ENCODE measurements around the gene ZNF141.
"Not testable (repeated sequence)": the region's sequence is repeated elsewhere in the genome, so short reads cannot be mapped to it uniquely, and the experiment has no call there.

The ZNF141 gene
- 5.5 to 46.3 (median 20.7) reads per million in 18 experiments for total RNA-seq

DNA sequence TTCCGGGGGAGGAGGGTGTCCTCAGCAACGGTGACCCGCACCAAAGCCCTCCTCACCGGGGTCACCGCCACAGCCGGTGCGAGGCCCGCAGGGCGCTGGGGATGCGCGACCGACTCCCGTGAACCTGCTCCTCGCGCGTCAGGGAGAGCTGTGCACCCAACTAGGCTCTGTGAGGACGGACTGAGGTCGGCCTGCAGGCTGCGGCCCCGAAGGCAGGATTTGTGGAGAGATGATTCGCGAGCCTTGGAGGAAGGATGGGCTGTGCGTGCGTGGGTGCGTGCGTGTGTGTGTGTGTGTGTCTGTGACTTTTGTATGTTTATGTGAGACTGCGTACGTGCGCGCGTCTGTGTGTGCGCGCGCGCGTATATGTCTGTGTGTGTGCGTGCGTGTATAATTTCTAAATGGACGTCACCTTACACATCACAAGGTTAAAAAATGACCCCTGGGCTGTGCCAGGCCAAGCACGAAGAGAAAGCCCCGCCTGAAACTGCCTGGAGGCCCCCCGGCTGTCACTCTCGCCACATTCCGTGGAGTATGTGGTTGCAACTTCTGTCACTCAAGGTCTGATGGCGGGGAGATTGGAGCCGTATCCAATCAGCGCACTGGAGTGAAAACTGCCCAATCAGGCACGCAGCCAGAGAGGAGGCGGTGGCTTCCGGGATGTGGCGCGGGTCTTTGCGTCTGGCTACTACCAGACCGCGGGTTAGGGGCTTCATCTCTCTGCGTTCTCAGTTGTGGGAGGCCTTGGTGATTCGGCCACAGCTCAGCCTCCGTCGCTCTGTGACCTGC lies at the start of gene ZNF141:
Gene ZNF141 (plus strand): TSS at position 672 of the 789 bp plus-strand sequence. CDS start 170 bp downstream, outside the sequence.
- peak; percentile 98 for DNase-seq

DNA sequence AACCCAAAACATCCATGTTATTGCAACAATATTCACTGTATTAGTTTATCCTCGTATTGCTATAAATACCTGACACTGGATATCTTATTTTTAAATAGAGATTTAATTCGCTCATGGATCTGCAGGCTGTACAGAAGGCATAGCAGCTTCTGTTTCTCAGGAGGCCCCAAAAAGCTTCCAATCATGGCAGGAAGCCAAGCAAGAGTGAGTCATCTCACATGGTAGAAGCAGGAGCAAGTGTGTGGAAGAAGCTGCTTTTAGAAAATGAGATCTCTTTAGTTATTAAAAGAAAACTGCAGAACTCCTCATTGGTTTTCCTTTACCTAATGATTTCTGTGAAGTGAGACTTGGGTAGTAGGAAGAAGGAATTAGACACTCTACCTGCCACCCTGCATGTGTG lies 48.7 kb upstream of the ZNF141 start:
- no peak for DNase-seq

DNA sequence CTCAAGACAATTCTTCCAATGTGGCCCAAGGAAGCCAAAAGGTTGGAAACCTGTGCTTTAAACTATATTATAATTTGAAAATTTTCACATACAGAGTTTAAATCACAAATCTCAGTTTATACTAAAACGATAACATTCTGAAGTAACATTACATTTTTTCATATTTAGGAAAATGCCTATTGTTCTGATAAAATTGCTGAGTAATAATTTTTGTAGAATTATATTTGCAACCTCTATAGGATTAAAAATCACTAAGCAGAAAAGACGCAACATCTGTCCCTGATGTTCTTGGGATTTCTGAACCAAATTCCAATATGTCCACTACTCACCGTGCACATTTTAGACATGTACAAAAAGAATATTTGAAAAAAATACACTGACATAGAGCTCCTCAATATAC lies 42.9 kb upstream of the ZNF141 start:
- no peak for DNase-seq

DNA sequence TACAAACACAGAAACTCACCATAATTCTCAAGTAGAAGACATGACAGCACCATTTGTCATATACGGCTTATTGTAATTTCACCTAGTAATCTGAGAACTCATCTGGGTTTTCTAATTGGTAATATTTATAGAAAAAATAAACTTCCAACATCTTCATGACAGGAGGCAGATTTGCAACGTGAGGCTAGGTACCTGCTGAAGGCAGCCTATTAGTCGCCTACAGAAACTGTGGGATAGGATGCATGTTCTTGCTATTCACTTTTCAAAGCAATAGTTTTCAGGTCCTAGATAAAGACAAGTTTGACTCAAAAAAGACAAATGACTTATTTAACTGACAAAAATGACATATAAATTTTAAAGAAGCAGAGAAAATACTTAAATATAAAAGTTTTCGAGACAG lies 35.2 kb upstream of the ZNF141 start:
- DNase-seq, result no peak

DNA sequence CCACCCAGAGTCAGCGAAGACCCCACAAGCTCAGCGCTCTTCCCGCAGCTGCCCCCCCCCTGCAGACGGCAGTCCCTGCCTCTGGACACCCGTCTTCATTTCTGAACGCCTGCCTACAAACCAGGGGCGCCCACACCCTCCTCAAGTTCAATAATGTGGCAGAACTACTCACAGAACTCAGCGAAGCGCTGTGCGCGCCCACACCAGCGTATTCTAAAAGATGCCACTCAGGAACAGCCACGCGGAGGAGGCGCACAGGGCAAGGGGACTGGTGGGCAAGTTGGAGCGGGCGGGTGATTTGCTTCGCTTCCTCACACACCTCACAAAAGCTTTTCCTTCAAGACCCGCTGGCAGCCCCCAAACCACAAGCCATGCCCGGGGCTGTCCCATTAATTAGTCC lies 33.1 kb upstream of the ZNF141 start:
- DNase-seq, result not testable (repeated sequence)

DNA sequence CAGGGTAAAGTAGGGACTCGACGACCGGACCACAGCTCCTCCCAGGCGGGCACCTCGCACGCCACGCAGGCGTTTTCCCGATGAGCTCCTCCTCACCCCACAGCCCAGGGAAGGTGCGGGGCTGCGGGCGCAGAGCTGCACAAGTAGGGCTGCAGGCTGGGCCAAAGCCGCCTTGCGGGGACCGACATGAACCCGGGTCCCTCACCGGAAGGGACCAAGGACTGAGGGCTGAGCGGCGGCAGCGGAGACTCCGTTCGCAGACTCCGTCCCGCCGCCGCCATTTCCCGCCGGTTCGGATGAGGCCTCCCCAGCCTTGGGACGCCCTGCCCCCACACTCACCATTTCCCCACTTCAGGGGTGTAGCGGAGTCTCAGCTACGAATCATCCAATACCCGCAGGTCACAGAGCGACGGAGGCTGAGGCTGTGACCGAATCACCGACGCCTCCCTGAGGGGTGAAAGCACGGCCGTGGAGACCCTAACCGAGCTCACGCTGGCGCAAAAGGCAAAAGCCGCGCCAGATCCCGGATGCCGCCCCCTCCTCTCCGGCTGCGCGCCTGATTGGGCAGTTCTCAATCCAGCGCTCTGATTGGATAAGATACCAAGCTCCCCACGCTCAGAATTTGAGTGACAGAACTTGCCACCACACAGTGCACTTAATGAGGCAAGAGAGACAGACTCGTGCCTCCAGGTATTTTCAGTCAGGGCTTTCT lies 32.5 kb upstream of the ZNF141 start, which contains the start of gene ZNF732:
Gene ZNF732 (minus strand): TSS at position 506 of the 712 bp plus-strand sequence. CDS start 164 bp downstream, at position 342.
- DNase-seq, result no peak

DNA sequence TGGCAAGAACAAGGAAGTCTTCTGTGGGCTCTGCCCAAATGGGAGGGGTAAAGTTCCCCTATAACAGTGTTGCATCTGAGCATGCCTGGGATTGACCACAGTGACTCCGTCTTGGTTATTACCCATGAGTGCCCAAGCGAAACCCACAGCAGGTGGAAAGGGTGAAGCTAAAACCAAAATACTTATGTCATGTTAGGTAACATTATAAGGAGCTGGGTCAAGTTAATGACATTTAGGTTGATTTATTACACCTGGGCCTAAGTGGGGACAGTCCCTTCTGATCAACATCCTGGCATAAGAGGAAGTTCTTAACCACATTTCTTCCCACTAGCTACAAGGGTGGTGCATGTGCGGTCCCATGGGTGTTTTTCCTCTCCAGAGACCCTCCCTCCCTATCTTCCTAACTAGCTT lies 31.1 kb upstream of the ZNF141 start:
- no peak for DNase-seq

DNA sequence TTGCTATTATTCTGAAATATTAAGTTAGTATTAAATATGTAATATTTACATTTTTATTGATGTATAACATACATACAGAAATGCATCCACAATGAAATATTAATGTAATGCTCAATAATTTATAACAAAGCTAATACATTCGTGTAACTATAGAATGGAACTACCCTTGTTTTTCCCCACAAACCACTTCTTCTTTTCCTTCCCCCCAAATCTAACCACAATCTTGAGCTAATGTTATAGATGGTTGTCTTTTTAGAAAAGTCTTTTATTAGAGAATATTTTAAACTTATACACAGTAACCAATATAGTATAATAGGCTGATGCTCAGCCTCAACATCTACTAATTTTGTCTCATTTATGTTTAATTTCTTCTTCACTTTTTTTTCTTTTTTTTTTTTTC lies 27.8 kb upstream of the ZNF141 start:
- no peak for DNase-seq

DNA sequence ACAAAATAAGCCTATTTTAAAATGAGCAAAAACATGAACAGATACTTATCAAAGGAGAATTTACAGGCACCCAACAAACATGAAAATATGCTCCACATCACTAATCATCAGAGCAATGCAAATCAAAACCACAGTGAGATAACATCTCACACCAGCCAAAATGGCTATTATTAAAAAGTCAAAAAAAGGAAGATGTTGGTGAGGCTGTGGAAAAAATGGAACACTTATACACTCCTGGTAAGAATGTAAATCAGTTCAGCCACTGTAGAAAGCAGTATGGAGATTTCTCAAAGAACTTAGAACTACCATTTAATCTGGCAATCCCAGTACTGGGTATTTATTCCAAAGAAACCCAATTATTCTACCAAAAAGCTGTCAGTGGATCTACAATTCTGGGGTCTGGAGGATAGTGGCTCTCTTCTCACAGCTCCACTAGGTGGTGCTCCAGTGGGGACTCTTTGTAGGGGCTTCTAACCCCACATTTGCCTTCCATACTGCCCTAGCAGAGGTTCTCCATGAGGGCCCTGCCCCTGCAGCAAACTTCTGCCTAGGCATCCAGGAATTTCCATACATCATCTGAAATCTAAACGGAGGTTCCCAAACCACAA lies 23.2 kb upstream of the ZNF141 start:
- DNase-seq, result no peak

DNA sequence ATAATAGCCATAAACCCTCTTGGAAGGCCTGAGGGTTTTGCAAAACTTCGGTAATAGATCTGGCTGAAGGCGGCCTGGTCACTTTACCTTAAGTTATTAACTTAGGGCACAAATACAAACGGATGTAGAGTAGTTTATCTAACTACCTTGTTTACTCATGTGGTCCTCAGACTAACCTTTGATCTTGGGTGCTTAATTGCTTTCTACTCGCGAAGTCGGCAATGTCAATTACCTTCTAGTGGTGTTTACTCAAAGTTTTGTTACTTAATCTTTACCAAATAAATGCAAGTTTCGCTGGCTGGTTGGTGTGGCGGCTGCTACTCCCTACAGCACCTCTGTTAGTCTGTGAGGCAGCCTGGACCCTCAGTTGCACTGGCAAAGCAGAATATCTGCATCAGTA lies 8.9 kb upstream of the ZNF141 start:
- DNase-seq, result no peak

DNA sequence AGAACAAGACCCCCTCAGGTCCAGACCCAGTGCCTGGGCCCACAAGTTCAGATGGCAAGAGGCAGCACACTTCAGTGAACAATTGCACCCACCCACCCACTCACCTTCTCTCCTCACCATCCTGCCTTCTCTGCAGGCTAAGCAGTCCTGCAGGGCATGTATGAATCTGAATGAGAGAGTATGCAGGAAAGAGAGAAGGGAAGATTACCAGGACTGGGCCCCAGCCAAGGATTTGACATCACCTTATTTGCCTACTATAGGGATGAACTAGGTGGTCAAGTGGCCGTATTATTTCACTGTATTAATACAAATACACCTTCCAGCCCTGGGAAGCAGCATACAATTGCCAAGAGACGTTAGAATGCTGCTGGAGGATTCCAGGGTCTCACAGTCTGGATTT lies 2.1 kb upstream of the ZNF141 start:
- DNase-seq, result no peak

DNA sequence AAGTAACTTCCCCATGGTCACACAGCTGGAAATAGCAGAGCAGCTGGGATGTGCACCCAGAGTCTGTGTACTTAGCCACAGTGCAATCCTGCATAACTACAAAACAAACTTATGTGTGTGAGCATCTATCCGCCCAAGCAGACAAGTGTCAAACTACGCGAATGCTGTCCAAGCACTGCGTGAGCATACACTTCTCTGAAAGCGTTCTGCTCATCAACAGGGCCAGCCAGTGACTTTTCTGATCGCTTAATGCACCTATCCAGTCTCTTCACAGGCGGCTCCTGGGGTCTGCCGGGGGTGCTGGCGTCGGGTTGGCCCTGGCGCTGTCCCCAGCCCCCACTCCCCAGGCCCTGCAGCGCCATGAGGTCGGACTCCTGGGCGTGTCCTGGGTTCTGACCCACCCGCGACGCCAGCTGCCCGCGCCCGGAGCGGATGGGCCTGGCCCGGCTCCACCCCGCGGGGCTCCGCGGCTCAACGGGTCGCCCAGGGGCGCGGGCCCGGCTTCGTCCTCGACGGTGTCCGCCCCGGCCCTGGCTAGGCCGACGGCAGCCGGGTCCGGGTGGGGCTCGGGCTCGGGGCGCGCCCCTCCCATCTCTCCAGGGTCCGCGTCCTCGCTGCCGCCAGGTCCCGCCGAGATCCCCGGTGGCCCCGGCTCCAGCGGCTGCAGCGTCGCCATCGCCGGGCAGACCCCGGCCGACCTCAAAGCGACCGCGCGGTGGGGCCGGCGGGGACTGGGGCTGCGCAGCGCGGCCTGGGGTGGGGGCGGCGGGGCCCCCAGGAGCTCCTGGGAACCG lies 1.3 kb upstream of the ZNF141 start:
- no peak for DNase-seq

DNA sequence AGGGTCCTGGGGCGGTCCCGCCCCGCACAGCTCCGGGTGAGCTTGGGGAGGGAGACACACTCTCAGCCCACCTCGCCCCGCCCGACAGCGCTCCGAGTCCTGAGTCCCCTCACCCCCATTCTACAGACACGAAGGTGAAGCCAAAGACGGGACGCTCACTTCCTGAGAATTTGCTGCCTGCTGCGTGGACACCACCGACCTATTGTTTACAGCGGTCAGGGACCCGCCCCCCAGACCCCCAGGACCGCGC lies 796 bp upstream of the ZNF141 start:
- DNase-seq, result peak in 1 of 2 donors; percentile 4

DNA sequence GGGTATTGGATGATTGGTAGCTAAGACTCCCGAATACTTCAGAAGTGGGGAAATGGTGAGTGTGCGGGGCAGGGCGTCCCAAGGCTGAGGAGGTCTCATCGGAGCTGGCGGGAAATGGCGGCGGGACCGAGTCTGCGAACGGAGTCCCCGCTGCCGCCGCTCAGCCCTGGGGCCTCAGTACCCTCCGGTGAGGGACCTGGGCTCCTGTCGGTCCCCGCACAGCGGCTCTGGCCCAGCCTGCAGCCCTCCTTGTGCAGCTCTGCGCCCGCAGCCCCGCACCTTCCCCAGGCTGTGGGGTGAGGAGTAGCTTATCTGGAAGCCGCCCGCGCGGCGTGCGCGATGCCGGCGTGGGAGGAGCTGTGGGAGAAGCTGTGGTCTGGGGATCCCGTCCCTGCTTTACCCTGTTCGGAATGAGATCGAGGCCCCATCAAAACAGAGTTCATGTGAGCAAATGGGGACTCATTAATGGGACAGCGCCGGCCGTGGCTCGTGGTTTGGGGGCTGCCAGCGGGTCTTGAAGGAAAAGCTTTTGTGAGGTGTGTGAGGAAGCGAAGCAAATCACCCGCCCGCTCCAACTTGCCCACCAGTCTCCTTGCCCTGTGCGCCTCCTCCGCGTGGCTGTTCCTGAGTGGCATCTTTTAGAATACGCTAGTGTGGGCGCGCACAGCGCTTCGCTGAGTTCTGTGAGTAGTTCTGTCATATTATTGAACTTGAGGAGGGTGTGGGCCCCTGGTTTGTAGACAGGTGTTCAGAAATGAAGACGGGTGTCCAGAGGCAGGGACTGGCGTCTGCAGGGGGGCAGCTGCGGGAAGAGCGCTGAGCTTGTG lies 531 bp downstream of the ZNF141 start:
- peak; percentile 17 to 60 for DNase-seq

DNA sequence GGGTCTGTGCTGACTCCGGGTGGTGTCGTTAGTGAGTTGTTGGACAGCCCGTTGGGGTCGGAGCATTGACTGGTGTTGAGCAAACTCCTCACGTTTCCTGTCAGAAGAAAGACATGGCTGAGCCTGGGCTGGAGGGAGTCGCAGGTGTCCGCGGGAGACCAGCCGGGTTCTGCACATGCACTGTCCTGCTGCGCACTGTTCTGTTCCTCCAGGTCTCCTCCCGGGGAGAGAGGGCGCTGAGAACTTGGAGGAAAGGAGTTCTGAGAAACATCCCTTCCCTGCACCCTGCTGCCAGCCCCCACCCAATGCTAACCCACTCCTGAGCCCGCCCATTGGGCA lies 1.1 kb downstream of the ZNF141 start:
- no peak for DNase-seq

DNA sequence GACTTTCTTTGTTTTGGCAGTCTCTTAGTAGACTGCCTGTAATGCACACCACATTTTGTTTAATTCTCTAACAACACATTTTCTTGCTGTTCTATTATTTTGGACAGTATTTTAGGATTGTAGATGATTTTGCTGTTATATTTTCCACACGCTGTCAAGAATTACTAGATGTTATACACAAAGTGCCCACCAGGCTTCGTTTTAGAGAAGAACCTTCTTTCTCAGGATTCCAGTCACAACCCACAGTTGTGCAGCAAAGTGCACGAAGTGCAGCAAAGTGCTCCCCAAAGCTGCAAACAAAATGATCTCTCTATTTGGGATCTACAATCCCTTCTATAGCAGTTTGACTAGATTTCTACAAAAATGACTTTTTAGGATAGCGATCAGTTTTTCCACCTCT lies 2.4 kb downstream of the ZNF141 start:
- DNase-seq, result no peak

DNA sequence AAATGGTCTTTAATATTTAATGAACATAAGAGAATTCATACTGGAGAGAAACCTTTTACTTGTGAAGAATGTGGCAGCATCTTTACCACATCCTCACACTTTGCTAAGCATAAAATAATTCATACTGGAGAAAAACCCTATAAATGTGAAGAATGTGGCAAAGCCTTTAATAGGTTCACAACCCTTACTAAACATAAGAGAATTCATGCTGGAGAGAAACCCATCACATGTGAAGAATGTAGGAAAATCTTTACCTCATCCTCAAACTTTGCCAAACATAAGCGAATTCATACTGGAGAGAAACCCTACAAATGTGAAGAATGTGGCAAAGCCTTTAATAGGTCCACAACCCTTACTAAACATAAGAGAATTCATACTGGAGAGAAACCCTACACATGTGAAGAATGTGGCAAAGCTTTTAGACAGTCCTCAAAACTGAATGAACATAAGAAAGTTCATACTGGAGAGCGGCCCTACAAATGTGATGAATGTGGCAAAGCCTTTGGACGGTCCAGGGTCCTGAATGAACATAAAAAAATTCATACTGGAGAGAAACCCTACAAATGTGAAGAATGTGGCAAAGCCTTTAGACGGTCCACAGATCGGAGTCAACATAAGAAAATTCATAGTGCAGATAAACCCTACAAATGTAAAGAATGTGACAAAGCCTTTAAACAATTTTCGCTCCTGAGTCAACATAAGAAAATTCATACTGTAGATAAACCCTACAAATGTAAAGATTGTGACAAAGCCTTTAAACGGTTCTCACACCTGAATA lies 35.6 kb downstream of the ZNF141 start:
- no peak for DNase-seq

DNA sequence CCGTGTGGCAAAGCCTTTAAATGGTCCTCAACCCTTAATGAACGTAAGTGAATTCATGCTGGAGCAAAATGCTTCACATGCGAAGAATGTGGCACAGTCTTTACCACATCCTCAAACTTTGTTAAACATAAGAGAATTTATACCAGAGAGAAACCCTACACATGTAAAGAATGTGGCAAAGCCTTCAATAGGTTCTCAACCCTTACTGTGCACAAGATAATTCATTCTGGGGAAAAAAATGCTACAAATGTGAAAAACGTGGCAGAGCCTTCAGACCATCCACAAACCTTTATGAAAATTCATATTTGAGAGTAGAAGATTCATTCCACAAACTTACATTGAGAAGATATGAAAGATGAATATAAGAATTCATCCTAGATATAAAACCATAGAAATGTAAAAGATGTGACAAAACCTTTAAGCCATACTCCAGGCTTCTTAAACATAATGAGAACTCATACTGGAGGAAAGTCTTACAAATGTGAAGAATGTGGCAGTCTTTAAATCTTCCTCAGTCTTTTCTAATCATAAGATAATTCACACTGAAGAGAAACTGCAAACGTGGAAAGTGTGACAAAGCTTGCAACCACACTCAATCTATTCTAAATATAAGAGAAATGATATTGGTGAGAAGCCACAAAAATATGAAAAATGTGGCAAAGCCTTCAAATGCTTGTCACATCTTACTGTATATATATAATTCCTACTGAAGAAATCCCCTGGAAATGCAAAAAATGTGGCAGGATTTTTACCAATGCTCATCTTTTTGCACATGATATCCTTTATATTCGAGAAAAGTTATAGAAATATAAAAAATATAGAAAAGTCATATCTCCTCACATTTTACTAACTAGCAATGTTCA lies 36.9 kb downstream of the ZNF141 start:
- DNase-seq, result peak in 1 of 2 donors; percentile 2

DNA sequence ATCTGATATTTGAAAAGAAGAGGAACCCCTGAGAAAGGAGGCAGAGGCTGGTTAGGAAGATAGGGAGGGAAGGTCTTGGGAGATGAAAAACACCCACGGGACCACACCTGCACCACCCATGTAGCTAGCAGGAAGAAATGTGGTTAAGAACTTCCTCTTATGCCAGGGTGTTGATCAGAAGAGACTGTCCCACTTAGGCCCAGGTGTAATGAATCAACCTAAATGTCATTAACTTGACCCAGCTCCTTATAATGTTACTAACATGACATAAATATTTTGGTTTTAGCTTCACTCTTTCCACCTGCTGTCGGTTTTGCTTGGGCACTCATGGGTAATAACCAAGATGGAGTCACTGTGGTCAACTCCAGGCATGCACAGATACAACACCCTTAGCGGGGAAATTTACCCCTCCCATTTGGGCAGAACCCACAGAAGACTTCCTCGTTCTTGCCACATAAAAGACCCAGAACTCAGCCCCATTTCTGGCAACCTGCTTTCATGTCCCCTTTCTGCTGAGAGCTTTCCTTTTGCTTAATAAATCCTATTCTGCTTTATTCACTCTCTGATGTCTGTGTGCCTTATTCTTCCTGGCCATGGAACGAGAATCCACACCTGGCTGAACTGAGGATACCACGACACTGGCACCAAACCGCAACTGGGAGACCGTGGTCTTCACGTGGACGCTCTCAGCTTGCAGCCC lies 46.8 kb downstream of the ZNF141 start:
- DNase-seq, result no peak
